ENCODE results near the gene ALS2CL. TPM values are rescaled to one million over a fixed set of nuclear protein-coding genes. Genes with fewer than 3 reads are reported as not detected.

The ALS2CL gene
- total and polyA plus RNA-seq, 2 donors (not counting 3 experiments of a cell fraction or from before 2014, with no cell fraction given): 7.8 to 10.1 TPM

- Histone ChIP-seq H3K4me2 (ENCODE audit: insufficient read depth, low read length) (no peak overlapping the region), H3K27ac (ENCODE audit: insufficient read depth, low read depth, low read length) (no peak overlapping the region), H3K27me3 (ENCODE audit: control insufficient read depth in 2 of 2, insufficient read depth in 2 of 2, low read length in 2 of 2) (no peaks in the 10 kb centered on the region), H3K4me3 (replicated peaks in 1 of 3; ENCODE audit: insufficient read depth in 1 of 3, low read depth in 1 of 3, low read length in 3 of 3) (no peak overlapping the region), H3K36me3 (ENCODE audit: control insufficient read depth in 2 of 2, extremely low read depth in 1 of 2, insufficient read depth in 2 of 2, low read length in 2 of 2) (no peaks in the 10 kb centered on the region), H2AFZ (ENCODE audit: low read depth, low read length) (no peak overlapping the region), H3K79me2 (ENCODE audit: control insufficient read depth, insufficient read depth, low read length) (no peaks in the 10 kb centered on the region), H3K9me3 (replicated peaks; ENCODE audit: control insufficient read depth, insufficient read depth, low read length) (no peaks in the 10 kb centered on the region), H3K9ac (replicated peaks; ENCODE audit: extremely low read depth, insufficient read depth, low read length) (no peak overlapping the region), H4K20me1 (replicated peaks; ENCODE audit: control insufficient read depth, extremely low read depth, insufficient read depth, low read length) (no peaks in the 10 kb centered on the region), H3K4me1 (ENCODE audit: control insufficient read depth, extremely low read depth, insufficient read depth, low read length) (no peaks in the 10 kb centered on the region), H3K9me1 (replicated peaks; ENCODE audit: control insufficient read depth, extremely low read depth, insufficient read depth, low read length) (no peaks in the 10 kb centered on the region)
- intact Hi-C loops (cut with micrococcal nuclease): no loop called here
- POLR2A ChIA-PET: interaction anchor here (0.6 kb wide), 1 partner anchor 22 kb away, joined by 3 read pairs; no protein-coding TSS in a partner anchor
- dilution Hi-C loops (cut with MboI; ENCODE audit: extremely low pct_ligation_motif_present, low sequenced_read_pairs): no loop called here
- DNase-seq (ENCODE audit: low read depth, low spot score) (no peak), FAIRE-seq (no peak)
- CTCF ChIA-PET: no interaction called here
- TF ChIP-seq GATA2 (IDR thresholded peaks at IDR 0.05; ENCODE audit: insufficient read depth, insufficient read length, low read depth, low read length) (no peak), MYC (IDR thresholded peaks at IDR 0.05; ENCODE audit: low read depth, low read length) (no peak), JUN (IDR thresholded peaks at IDR 0.05; ENCODE audit: borderline replicate concordance, insufficient read depth, insufficient read length, low read depth) (no peak), POLR2AphosphoS5 (IDR thresholded peaks at IDR 0.05; ENCODE audit: insufficient read depth, low read depth, low read length) (no peak), POLR2A (IDR thresholded peaks at IDR 0.05; ENCODE audit: low read depth, low read length) (no peak), FOS (IDR thresholded peaks at IDR 0.05; ENCODE audit: borderline replicate concordance, insufficient read depth, low read length) (no peak), EZH2 (IDR thresholded peaks at IDR 0.05; ENCODE audit: borderline replicate concordance, low read depth, low read length, severe bottlenecking) (no peak), MAX (IDR thresholded peaks at IDR 0.05; ENCODE audit: insufficient read depth, insufficient read length) (no peak)
- TF ChIP-seq, protein P1, sequence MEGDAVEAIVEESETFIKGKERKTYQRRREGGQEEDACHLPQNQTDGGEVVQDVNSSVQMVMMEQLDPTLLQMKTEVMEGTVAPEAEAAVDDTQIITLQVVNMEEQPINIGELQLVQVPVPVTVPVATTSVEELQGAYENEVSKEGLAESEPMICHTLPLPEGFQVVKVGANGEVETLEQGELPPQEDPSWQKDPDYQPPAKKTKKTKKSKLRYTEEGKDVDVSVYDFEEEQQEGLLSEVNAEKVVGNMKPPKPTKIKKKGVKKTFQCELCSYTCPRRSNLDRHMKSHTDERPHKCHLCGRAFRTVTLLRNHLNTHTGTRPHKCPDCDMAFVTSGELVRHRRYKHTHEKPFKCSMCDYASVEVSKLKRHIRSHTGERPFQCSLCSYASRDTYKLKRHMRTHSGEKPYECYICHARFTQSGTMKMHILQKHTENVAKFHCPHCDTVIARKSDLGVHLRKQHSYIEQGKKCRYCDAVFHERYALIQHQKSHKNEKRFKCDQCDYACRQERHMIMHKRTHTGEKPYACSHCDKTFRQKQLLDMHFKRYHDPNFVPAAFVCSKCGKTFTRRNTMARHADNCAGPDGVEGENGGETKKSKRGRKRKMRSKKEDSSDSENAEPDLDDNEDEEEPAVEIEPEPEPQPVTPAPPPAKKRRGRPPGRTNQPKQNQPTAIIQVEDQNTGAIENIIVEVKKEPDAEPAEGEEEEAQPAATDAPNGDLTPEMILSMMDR (IDR thresholded peaks at IDR 0.05; ENCODE audit: extremely low read depth in 1 of 2, insufficient read depth in 1 of 2, low read depth in 1 of 2, low read length in 2 of 2): no peak
- BruUV-seq (replicated peaks): no TSS peak
Observed at GRCh38 chr3:46713050-46713897, 19.8 kb upstream of the ALS2CL start.

Measured in endothelial cell of umbilical vein (primary cell).